HG03342 (cell line): ENCODE results near the gene AP2S1.
"Not testable (repeated sequence)": the region's sequence is repeated elsewhere in the genome, so short reads cannot be mapped to it uniquely, and the experiment has no call there.

Experiments
- ATAC-seq: cut with Tn5 transposase; IDR thresholded peaks from one replicate; pipeline ENCODE4 v1.9.1; 2021; ENCODE audit warnings: mild to moderate bottlenecking, moderate library complexity; ENCODE audit not compliant: unreplicated experiment

Gene AP2S1

GRCh38 chr19:46850228-46851203, at the start of gene AP2S1:
TSS of gene AP2S1 (minus strand) at chr19:46850846. CDS start at chr19:46850766, 80 bp downstream.
- peak; percentile 80 for ATAC-seq

GRCh38 chr19:46900341-46900740, 49.7 kb upstream of the AP2S1 start:
- no peak for ATAC-seq

GRCh38 chr19:46898731-46899130, 48.1 kb upstream of the AP2S1 start:
- ATAC-seq = no peak

GRCh38 chr19:46896076-46896794, 45.6 kb upstream of the AP2S1 start:
- no peak for ATAC-seq

GRCh38 chr19:46892252-46893179, 41.9 kb upstream of the AP2S1 start:
- no peak for ATAC-seq

GRCh38 chr19:46890423-46891170, 40.0 kb upstream of the AP2S1 start:
- no peak for ATAC-seq

- ATAC-seq = no peak
Observed at GRCh38 chr19:46887240-46887782, 36.7 kb upstream of the AP2S1 start.

GRCh38 chr19:46886546-46887239, 36.0 kb upstream of the AP2S1 start:
- no peak for ATAC-seq

GRCh38 chr19:46885411-46885810, 34.8 kb upstream of the AP2S1 start:
- ATAC-seq = no peak

GRCh38 chr19:46882751-46883150, 32.1 kb upstream of the AP2S1 start:
- not testable (repeated sequence) for ATAC-seq

GRCh38 chr19:46882034-46882433, 31.4 kb upstream of the AP2S1 start:
- ATAC-seq = no peak

GRCh38 chr19:46881092-46881491, 30.4 kb upstream of the AP2S1 start:
- no peak for ATAC-seq

GRCh38 chr19:46880431-46880830, 29.8 kb upstream of the AP2S1 start:
- ATAC-seq = no peak

GRCh38 chr19:46878613-46879375, 28.1 kb upstream of the AP2S1 start:
- ATAC-seq = no peak

- no peak for ATAC-seq
Observed at GRCh38 chr19:46875657-46876056, 25.0 kb upstream of the AP2S1 start.

- no peak for ATAC-seq
Observed at GRCh38 chr19:46875234-46875633, 24.6 kb upstream of the AP2S1 start.

- ATAC-seq = no peak
Observed at GRCh38 chr19:46872967-46873366, 22.3 kb upstream of the AP2S1 start.

GRCh38 chr19:46871173-46871572, 20.5 kb upstream of the AP2S1 start:
- not testable (repeated sequence) for ATAC-seq
